GM23248 (cell line): Measurements from ENCODE around the gene NGEF. TPM values are rescaled to one million over a fixed set of nuclear protein-coding genes. Genes with fewer than 3 reads are reported as not detected.
"Not testable (repeated sequence)": the region's sequence is repeated elsewhere in the genome, so short reads cannot be mapped to it uniquely, and the experiment has no call there.

Experiments used
- DNase-seq: peaks from one replicate; pipeline ENCODE4 v3.0.0-alpha.2; 2015
- H2AFZ ChIP-seq: fragments of 200-600 bp; sonication (generic); 2 replicates; pipeline ENCODE4 v1.6.1; 2016; ENCODE audit warnings: antibody characterized with exemption
- H3F3A ChIP-seq: fragments of 200-600 bp; sonication (generic); 2 replicates; pipeline ENCODE4 v1.6.1; 2016; ENCODE audit warnings: mild to moderate bottlenecking, antibody characterized with exemption, mixed run types; ENCODE audit not compliant: insufficient read depth
- H3K27ac ChIP-seq: fragments of 200-600 bp; sonication (generic); 2 replicates; pipeline ENCODE4 v1.5.1; 2016; ENCODE audit warnings: mild to moderate bottlenecking
- H3K27me3 ChIP-seq: fragments of 200-600 bp; sonication (generic); replicated peaks from 2 replicates; pipeline ENCODE4 v1.6.1; 2016; ENCODE audit warnings: mild to moderate bottlenecking; ENCODE audit not compliant: insufficient read depth
- H3K36me3 ChIP-seq: fragments of 200-600 bp; sonication (generic); 2 replicates; pipeline ENCODE4 v1.6.1; 2016; ENCODE audit warnings: low read depth, mild to moderate bottlenecking
- H3K4me1 ChIP-seq: fragments of 200-600 bp; sonication (generic); 2 replicates; pipeline ENCODE4 v1.6.1; 2016; ENCODE audit warnings: mild to moderate bottlenecking; ENCODE audit not compliant: insufficient read depth
- H3K4me2 ChIP-seq: fragments of 200-600 bp; sonication (generic); one replicate; pipeline ENCODE4 v1.6.1; 2016; ENCODE audit warnings: mild to moderate bottlenecking; ENCODE audit not compliant: unreplicated experiment
- H3K4me3 ChIP-seq: fragments of 200-600 bp; sonication (generic); 2 replicates; pipeline ENCODE4 v1.5.1; 2016; ENCODE audit warnings: mild to moderate bottlenecking
- H3K79me2 ChIP-seq: fragments of 200-600 bp; sonication (generic); 2 replicates; pipeline ENCODE4 v1.6.1; 2016; ENCODE audit warnings: mild to moderate bottlenecking; ENCODE audit not compliant: insufficient read depth
- H3K9ac ChIP-seq: fragments of 200-600 bp; sonication (generic); 2 replicates; pipeline ENCODE4 v1.6.1; 2016; ENCODE audit warnings: mild to moderate bottlenecking
- H3K9me2 ChIP-seq: fragments of 200-600 bp; sonication (generic); 2 replicates; pipeline ENCODE4 v1.6.1; 2016; ENCODE audit warnings: mixed run types, mild to moderate bottlenecking, moderate library complexity; ENCODE audit not compliant: insufficient read depth
- H3K9me3 ChIP-seq: fragments of 200-600 bp; sonication (generic); one replicate; pipeline ENCODE4 v1.6.1; 2017; ENCODE audit warnings: low read depth
- H4K20me1 ChIP-seq: fragments of 200-600 bp; sonication (generic); 2 replicates; pipeline ENCODE4 v1.6.0; 2016; ENCODE audit not compliant: insufficient read depth
- EZH2 ChIP-seq: fragments of 200-600 bp; sonication (generic); IDR thresholded peaks from 2 replicates; pipeline ENCODE4 v1.6.1; 2018; ENCODE audit warnings: antibody characterized with exemption, mild to moderate bottlenecking; ENCODE audit not compliant: insufficient read depth, poor library complexity, severe bottlenecking
- EZH2phosphoT487 ChIP-seq: fragments of 200-600 bp; sonication (generic); IDR thresholded peaks from 2 replicates; pipeline ENCODE4 v1.6.1; 2018; ENCODE audit warnings: antibody characterized with exemption, moderate library complexity, mild to moderate bottlenecking, low read depth; ENCODE audit not compliant: insufficient read depth
- WGBS, 2 experiments: methylation state at CpG; one replicate each; pipeline ENCODE4 v1.1.6; 2015 to 2017; ENCODE audit warnings: low lambda C conversion rate in 2 of 2, low coverage in 1 of 2; ENCODE audit errors: missing lambda C conversion rate in 2 of 2; 5-methylcytosine and 5-hydroxymethylcytosine counted together
- in situ Hi-C: fragments of 300-500 bp; cut with MboI; formaldehyde crosslinking; loops from 2 replicates; pipeline ENCODE4 v1.15.0; 2020
- polyA plus RNA-seq: library from polyadenylated mRNA; unstranded; fragments of >200 nt; fragmentation: Nextera tagmentation; extraction: Ambion mirVana; gene quantifications from 2 replicates; pipeline ENCODE4 v1.2.1, GENCODE V29; 2016
- total RNA-seq: library from RNA; depleted of rRNA; stranded (reverse); fragments of >200 nt; shearing (Covaris generic); gene quantifications from 2 replicates; pipeline ENCODE4 v1.2.3, GENCODE V29; 2014

NGEF gene
- total and polyA plus RNA-seq, 2 experiments from 2014 or later: 0.43 TPM; not detected in 1

DNA sequence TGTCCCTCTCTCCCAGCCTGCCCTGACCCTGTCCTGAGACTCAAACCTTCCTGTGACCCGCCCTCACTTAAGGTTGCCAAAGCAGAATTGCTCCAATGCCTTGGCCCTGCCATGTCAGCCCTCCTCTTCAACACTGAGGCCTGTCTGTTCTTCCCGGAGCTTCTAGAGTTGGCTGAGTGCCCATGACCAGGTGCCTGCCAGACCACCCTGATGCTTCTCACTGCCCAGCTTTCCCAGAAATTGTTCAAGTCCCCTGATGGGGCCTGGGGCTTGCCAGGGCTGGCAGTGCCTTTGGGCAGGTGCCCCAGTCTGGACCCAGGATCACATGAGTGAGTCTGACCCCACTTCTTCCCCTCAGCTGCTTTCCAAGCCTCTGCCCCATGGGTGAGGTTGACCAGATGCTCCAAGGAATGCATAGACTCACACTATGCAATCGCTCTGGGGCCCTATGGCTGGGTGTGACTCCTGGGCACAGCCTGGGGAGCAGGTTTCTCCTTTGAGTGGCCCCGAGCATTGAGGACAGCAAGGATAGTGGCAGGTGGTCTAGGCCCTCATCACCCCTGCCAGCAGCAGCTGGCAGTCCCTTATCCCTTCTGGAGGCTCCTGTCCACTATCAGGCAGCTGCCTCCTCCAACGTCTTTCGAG, 44.0 kb upstream of the NGEF start:
- H3K9ac ChIP-seq: no peak overlapping the region
- no peaks in the 10 kb centered on the region for H3K9me3 ChIP-seq
- H3K4me2 ChIP-seq: no peak overlapping the region
- 57 to 58% methylated on average over 6 of the region's 6 CpGs for whole genome bisulfite sequencing, 2 experiments
- no peaks in the 10 kb centered on the region for H3F3A ChIP-seq
- in situ Hi-C loops: loop anchor here (10.0 kb wide), 1 partner anchor 202 kb away; no protein-coding TSS in a partner anchor
- no peaks in the 10 kb centered on the region for H3K79me2 ChIP-seq
- no peak overlapping the region for H3K4me3 ChIP-seq
- TF ChIP-seq EZH2phosphoT487: no peak
- TF ChIP-seq EZH2: no peak
- no peaks in the 10 kb centered on the region for H3K27me3 ChIP-seq
- H3K9me2 ChIP-seq: no peaks in the 10 kb centered on the region
- DNase-seq: no peak
- H4K20me1 ChIP-seq: no peaks in the 10 kb centered on the region
- no peaks in the 10 kb centered on the region for H3K36me3 ChIP-seq
- peaks cover 8% of the 10 kb centered on the region; the same call in 1 of the 2 replicates for H3K4me1 ChIP-seq
- H2AFZ ChIP-seq: no peak overlapping the region
- no peak overlapping the region for H3K27ac ChIP-seq

DNA sequence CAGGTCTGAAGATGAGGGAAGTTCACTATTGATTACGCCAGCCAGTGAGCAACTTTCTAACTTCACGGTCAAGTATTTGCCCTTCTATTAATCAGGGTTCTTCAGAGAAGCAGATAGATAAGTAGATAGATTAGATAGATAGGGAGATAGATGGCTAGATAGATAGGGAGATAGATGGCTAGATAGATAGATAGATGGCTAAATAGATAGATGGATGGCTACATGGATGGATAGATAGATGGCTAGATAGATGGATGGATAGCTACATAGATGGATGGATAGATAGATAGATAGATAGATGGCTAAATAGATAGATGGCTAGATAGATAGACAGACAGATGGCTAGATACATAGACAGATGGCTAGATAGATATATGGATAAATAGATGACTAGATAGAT, 42.3 kb upstream of the NGEF start:
- Histone ChIP-seq H3K9ac (no peak overlapping the region), H3K9me3 (no peaks in the 10 kb centered on the region), H3F3A (no peaks in the 10 kb centered on the region), H3K4me1 (peaks cover 11% of the 10 kb centered on the region; the same call in 1 of the 2 replicates), H3K27ac (no peak overlapping the region), H3K4me3 (no peak overlapping the region), H3K27me3 (no peaks in the 10 kb centered on the region), H2AFZ (no peak overlapping the region), H3K36me3 (no peaks in the 10 kb centered on the region), H3K79me2 (no peaks in the 10 kb centered on the region), H3K9me2 (no peaks in the 10 kb centered on the region), H3K4me2 (no peak overlapping the region), H4K20me1 (no peaks in the 10 kb centered on the region)
- no peak for DNase-seq
- 96 to 99% methylated on average over 2 of the region's 2 CpGs for WGBS, 2 experiments
- in situ Hi-C loops: loop anchor here (10.0 kb wide), 1 partner anchor 201 kb away; no protein-coding TSS in a partner anchor
- TF ChIP-seq EZH2phosphoT487 (no peak), EZH2 (no peak)

DNA sequence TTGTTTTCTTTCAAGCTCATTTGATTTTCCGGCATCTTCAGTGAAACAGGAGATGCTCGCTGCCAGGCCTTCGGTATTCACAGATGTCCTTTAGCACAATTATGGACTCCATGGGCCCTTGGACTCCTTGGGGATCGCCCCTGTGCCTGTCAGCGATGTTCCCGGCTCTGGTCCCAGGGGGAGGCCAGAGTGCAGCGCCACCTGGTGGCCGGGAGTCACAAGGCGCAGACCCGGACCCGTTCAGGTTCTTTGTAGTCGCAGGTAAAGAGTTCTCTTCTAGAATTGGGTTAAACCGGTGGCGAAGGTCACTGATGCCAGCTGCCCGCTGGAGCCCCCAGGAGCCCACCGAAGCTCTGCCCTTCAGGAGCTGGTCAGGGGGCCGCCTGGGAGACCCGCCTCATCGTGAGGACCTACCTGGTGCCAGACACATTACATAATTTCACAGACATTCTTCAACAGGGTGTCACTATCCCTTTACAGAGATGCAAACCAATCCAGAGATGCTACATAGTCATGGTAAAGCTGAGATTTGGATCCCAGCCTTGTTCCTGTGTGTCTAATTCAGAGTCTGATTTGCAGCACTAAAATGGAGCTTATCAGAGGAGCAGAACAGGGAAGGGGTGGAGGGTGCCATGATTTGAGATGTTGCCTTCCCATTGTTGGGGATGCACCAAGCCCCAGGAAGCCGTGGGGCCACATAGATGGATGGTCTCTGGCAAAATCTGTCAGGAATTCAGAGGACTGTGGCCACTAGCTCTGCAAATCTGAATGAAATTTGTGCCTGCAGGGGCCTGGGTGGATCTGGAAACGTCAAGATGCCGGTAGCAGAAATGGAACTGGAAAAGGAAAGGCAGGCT, 41.1 kb upstream of the NGEF start:
- peak; percentile 61 for DNase-seq
- Histone ChIP-seq H3K36me3 (no peaks in the 10 kb centered on the region), H3K27me3 (no peaks in the 10 kb centered on the region), H3K79me2 (no peaks in the 10 kb centered on the region), H3K9ac (no peak overlapping the region), H3K4me1 (peaks cover 11% of the 10 kb centered on the region; the same call in 1 of the 2 replicates), H3K4me3 (no peak overlapping the region), H3F3A (no peaks in the 10 kb centered on the region), H3K27ac (no peak overlapping the region), H2AFZ (no peak overlapping the region), H3K9me2 (no peaks in the 10 kb centered on the region), H3K4me2 (peak overlapping the region; percentile 28), H4K20me1 (no peaks in the 10 kb centered on the region), H3K9me3 (no peaks in the 10 kb centered on the region)
- WGBS, 2 experiments: 24 to 28% methylated on average over 21 to 22 of the region's 22 CpGs
- in situ Hi-C loops: loop anchor here (10.0 kb wide), 1 partner anchor 199 kb away; no protein-coding TSS in a partner anchor
- no peak for TF ChIP-seq EZH2
- TF ChIP-seq EZH2phosphoT487: no peak

DNA sequence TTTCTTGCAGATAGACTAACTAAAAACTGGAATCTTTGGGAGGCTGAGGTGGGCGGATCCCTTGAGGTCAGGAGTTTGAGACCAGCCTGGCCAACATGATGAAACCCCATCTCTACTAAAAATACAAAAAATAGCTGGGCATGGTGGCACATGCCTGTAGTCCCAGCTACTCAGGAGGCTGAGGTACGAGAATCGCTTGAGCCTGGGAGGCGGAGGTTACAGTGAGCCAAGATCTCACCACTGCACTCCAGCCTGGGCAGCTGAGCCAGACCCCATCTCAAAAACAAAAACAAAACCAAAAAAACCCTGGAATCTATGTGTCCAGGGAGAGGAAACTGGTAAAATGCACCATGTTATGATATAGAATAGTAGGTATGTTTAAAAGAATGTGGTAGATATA, 39.5 kb upstream of the NGEF start:
- peaks cover 11% of the 10 kb centered on the region; the same call in 1 of the 2 replicates for H3K4me1 ChIP-seq
- not testable (repeated sequence) for H3K36me3 ChIP-seq, H3K79me2 ChIP-seq, H3F3A ChIP-seq, H4K20me1 ChIP-seq, H3K9ac ChIP-seq, DNase-seq, H3K27ac ChIP-seq, H3K27me3 ChIP-seq, H2AFZ ChIP-seq, H3K4me2 ChIP-seq, H3K9me3 ChIP-seq, H3K9me2 ChIP-seq, H3K4me3 ChIP-seq
- in situ Hi-C loops: loop anchor here (10.0 kb wide), 1 partner anchor 198 kb away; no protein-coding TSS in a partner anchor
- WGBS, 2 experiments: 97% methylated on average over 4 of the region's 4 CpGs
